Loucy (cell line): ENCODE data around the gene CHI3L1.

ENCODE experiments used
- EZH2phosphoT487 ChIP-seq: fragments of 200-600 bp; IDR thresholded peaks from 2 replicates; pipeline ENCODE4 v1.6.1; 2018; ENCODE audit warnings: antibody characterized with exemption, mild to moderate bottlenecking, moderate library complexity, borderline replicate concordance
- TF ChIP-seq, protein P1 (sequence below): fragments of 200-600 bp; sonication (generic); conservative IDR thresholded peaks from 2 replicates; pipeline ENCODE4 v1.5.1; 2014; ENCODE audit warnings: mild to moderate bottlenecking, antibody characterized with exemption, low read length

DNA sequence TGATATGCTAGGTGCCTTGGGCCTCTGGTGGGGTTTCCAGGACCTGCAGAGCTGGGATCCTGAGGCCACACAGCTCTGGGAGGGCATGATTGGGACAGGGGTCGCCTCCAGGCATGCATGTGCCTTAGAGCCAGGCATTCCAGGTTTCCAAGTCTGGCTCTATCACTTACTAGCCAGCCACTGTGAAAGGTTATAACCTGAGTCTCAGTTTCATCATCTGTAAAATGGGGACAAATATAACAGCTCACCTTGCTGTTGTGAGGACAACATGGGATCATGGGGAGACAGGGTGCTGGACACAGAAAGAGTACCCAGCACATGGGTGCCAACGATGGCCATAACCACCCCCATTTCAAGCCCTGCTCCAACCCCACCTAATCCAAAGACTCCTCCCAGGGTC lies 2.7 kb downstream of the CHI3L1 start:
- TF ChIP-seq, protein P1, sequence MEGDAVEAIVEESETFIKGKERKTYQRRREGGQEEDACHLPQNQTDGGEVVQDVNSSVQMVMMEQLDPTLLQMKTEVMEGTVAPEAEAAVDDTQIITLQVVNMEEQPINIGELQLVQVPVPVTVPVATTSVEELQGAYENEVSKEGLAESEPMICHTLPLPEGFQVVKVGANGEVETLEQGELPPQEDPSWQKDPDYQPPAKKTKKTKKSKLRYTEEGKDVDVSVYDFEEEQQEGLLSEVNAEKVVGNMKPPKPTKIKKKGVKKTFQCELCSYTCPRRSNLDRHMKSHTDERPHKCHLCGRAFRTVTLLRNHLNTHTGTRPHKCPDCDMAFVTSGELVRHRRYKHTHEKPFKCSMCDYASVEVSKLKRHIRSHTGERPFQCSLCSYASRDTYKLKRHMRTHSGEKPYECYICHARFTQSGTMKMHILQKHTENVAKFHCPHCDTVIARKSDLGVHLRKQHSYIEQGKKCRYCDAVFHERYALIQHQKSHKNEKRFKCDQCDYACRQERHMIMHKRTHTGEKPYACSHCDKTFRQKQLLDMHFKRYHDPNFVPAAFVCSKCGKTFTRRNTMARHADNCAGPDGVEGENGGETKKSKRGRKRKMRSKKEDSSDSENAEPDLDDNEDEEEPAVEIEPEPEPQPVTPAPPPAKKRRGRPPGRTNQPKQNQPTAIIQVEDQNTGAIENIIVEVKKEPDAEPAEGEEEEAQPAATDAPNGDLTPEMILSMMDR = no peak
- TF ChIP-seq EZH2phosphoT487 = no peak
